GM19238 (cell line): Measurements from ENCODE around the gene TGM1.
"Not testable (repeated sequence)": the region's sequence is repeated elsewhere in the genome, so short reads cannot be mapped to it uniquely, and the experiment has no call there.

ENCODE experiments used
- DNase-seq: peaks from one replicate; pipeline ENCODE4 v3.0.0; 2011; ENCODE audit warnings: low spot score; ENCODE audit not compliant: insufficient read length

TGM1 gene

GRCh38 chr14:24207104-24207551 lies 55.8 kb downstream of the TGM1 start:
- no peak for DNase-seq

- no peak for DNase-seq
These were observed 56.5 kb downstream of the TGM1 start for GRCh38 chr14:24206260-24207103.

- DNase-seq, result no peak
These were observed 58.5 kb downstream of the TGM1 start for GRCh38 chr14:24204163-24205146.

GRCh38 chr14:24203249-24203886 lies 59.6 kb downstream of the TGM1 start:
- DNase-seq, result not testable (repeated sequence)

- DNase-seq, result not testable (repeated sequence)
These were observed 60.4 kb downstream of the TGM1 start for GRCh38 chr14:24202538-24202937.
